Upper lobe of right lung (tissue), 1 donor: ENCODE results near the gene PRDM15. TPM values are rescaled to one million over a fixed set of nuclear protein-coding genes. Genes with fewer than 3 reads are reported as not detected.

Source experiments
- ATAC-seq: fragments of 200-7000 bp; cut with Tn5 transposase; one replicate; pipeline ENCODE4 v1.9.1; 2020; ENCODE audit warnings: mild to moderate bottlenecking, moderate library complexity
- DNase-seq: peaks from one replicate; pipeline ENCODE4 v3.0.0-alpha.2; 2020
- H3K27ac ChIP-seq: fragments of 200-600 bp; one replicate; pipeline ENCODE4 v1.8.0; 2022
- H3K27me3 ChIP-seq: fragments of 200-600 bp; one replicate; pipeline ENCODE4 v1.8.0; 2022; ENCODE audit warnings: mild to moderate bottlenecking
- H3K36me3 ChIP-seq: fragments of 200-600 bp; one replicate; pipeline ENCODE4 v1.8.0; 2022
- H3K4me1 ChIP-seq: fragments of 200-600 bp; one replicate; pipeline ENCODE4 v1.8.0; 2022
- H3K4me3 ChIP-seq: fragments of 200-600 bp; one replicate; pipeline ENCODE4 v1.8.0; 2022; ENCODE audit warnings: mild to moderate bottlenecking
- H3K9me3 ChIP-seq: fragments of 200-600 bp; one replicate; pipeline ENCODE4 v1.8.0; 2022
- intact Hi-C: fragments of 100-400 bp; cut with DNase I; formaldehyde crosslinking; loops from one replicate; pipeline ENCODE4 v1.11.0; 2022
- total RNA-seq: library from RNA; stranded (reverse); fragmentation: NEBNext Ultra II Directional; extraction: Animal tissue kit (Norgen Biotek cat#: 25700); gene quantifications from one replicate; pipeline ENCODE4 v1.2.1, GENCODE V29; 2021
- TF ChIP-seq, protein P1 (sequence below): fragments of 200-600 bp; IDR thresholded peaks from one replicate; pipeline ENCODE4 v1.8.0; 2022; ENCODE audit warnings: antibody characterized with exemption
- donor health status: DM: no; HTN: yes; CAD: no; lungs with severe emphysema.

PRDM15 gene
- total RNA-seq, 1 donor from 2014 or later: 7.4 TPM

DNA sequence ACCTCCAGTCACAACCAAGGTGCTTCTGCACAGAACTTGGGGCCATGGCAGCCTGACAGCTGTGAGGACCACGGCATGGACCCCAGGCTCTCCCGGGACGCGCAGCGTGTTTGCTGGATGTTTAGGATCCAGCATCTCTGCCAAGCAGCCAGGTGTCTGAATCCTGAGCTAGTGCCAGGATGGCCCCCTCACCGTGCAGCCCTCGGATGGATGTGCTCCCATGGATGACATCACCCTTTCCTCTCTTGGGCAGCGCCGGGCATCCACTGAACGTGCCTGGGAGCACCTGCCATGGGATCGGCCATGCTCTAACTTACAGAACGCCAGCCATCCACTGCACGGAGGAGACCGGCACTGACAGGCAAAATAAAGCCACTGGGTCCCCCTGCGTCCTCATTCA is 53.9 kb downstream of the PRDM15 start:
- TF ChIP-seq, protein P1, sequence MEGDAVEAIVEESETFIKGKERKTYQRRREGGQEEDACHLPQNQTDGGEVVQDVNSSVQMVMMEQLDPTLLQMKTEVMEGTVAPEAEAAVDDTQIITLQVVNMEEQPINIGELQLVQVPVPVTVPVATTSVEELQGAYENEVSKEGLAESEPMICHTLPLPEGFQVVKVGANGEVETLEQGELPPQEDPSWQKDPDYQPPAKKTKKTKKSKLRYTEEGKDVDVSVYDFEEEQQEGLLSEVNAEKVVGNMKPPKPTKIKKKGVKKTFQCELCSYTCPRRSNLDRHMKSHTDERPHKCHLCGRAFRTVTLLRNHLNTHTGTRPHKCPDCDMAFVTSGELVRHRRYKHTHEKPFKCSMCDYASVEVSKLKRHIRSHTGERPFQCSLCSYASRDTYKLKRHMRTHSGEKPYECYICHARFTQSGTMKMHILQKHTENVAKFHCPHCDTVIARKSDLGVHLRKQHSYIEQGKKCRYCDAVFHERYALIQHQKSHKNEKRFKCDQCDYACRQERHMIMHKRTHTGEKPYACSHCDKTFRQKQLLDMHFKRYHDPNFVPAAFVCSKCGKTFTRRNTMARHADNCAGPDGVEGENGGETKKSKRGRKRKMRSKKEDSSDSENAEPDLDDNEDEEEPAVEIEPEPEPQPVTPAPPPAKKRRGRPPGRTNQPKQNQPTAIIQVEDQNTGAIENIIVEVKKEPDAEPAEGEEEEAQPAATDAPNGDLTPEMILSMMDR: no peak
- Histone ChIP-seq H3K4me1 (no peaks in the 10 kb centered on the region), H3K27ac (no peak overlapping the region), H3K4me3 (no peak overlapping the region), H3K9me3 (no peaks in the 10 kb centered on the region), H3K27me3 (no peaks in the 10 kb centered on the region), H3K36me3 (peaks cover 10% of the 10 kb centered on the region)
- ATAC-seq: no peak
- intact Hi-C loops: no loop called here
- DNase-seq: no peak

DNA sequence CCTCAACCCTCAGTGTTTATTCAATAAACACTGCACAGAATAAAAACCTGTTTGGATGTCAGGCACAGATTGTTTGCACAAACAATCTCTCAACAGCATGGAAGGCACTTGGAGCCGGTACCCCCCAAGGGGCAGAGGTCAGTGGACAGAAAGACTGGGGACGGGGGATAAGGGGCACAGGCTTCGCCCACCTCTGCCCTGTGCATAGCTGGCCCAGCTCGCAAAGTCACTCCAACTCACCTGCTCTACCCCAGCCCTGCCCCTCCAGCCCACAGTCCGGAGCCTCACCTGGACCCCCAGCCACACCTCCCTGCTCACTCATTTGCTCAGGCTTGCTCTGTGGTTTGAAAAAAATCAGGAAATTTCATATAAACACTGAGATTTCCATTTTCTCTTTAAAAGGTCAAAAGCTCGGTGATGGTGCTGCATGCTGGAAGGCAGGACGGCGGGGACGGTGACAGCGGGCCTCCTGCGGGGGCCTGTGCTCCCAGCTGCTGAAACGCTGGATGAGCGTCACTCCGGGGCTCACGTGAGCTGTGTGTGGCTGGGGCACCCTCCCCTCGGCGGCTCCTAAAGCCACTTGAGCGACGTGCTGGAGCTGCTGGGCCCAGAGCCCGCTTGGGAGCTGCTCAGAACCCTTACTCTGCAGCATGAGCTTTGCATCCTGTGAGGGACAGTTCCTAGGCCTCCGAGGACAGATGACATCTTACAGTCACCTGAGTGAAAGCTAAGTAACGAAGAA is 54.5 kb downstream of the PRDM15 start:
- intact Hi-C loops: no loop called here
- no peaks in the 10 kb centered on the region for H3K4me1 ChIP-seq
- TF ChIP-seq, protein P1: no peak
- no peaks in the 10 kb centered on the region for H3K9me3 ChIP-seq
- no peak for ATAC-seq
- H3K36me3 ChIP-seq: peaks cover 10% of the 10 kb centered on the region
- H3K27ac ChIP-seq: no peak overlapping the region
- peak; percentile 34 for DNase-seq
- H3K4me3 ChIP-seq: no peak overlapping the region
- no peaks in the 10 kb centered on the region for H3K27me3 ChIP-seq

DNA sequence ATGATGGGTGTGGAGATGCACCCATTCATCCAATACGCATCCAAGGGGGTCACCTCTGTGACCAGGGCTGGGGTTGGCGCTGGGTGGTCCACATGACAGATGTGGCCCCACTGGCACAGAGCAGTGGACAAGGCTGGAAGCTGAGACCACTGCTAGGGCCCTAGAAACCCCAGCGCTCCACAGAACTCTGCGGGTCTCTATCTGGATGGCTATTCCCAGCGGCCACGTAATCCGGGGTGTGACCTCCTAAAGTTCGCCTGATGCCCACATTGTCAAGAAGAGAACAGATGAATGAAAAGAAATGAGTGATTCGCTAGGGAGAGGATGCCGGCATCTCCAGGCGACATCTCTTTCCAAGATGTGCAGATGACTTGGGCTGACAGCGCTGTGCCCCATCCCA is 55.2 kb downstream of the PRDM15 start:
- no peak for ATAC-seq
- Histone ChIP-seq H3K27me3 (no peaks in the 10 kb centered on the region), H3K4me3 (no peak overlapping the region), H3K9me3 (no peaks in the 10 kb centered on the region), H3K4me1 (no peaks in the 10 kb centered on the region), H3K36me3 (peaks cover 10% of the 10 kb centered on the region), H3K27ac (no peak overlapping the region)
- peak; percentile 46 for DNase-seq
- intact Hi-C loops: no loop called here
- TF ChIP-seq, protein P1: no peak

DNA sequence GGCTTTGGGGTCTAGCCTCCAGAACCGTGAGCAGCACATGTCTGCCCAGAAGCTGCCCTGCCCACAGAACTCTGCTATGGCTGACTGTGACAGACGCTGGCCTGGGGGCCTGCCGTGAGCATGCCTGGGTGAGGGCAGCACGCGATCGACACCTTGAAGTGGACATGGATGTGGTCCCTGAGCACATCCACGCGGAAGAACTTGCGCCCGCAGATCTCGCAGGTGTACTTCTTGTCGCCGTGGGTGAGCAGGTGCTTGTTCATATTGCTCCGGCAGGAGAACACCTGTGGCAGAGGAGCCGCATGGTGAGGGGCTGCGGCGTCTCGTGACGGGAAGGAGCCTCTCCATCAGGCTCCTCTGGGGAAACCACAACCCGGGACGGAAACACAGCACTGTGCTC is 56.0 kb downstream of the PRDM15 start:
- H3K4me1 ChIP-seq: no peaks in the 10 kb centered on the region
- H3K4me3 ChIP-seq: no peak overlapping the region
- H3K27ac ChIP-seq: no peak overlapping the region
- no peak for ATAC-seq
- H3K36me3 ChIP-seq: peaks cover 10% of the 10 kb centered on the region
- TF ChIP-seq, protein P1: no peak
- no peaks in the 10 kb centered on the region for H3K9me3 ChIP-seq
- intact Hi-C loops: no loop called here
- DNase-seq: peak; percentile 54
- no peaks in the 10 kb centered on the region for H3K27me3 ChIP-seq

DNA sequence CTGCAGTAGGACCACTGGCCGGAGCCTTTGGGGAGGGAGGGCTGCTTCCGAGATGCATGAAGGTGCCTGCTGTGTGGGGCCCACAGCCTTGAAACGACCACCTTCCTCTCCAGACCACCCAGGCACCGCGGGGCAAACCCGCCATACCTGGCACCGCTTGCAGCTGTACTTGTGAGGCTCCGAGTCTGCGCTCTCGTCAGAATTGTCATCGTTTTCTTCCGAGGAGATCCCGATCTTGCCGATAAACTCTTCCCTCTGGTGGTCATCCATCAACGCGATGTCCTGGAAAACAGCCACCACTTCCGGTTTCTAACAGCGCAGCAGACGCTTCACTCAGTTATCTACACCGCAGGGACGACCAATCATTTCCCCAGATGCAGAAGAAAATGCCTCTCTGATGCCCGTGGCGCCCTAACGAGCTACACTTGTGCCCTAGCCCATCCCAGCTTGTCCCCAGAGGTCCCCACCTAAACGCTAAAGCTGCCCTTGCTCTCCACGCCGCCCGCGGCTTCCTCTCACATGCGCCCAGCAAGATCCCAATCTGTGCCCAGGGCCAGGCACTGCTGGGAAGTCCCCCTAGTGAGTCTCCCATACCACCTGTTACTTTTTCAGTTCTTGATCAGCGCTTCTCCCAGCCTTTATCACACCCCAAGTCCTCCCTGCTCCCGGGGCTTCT is 57.2 kb downstream of the PRDM15 start:
- Histone ChIP-seq H3K4me1 (peaks cover 2% of the 10 kb centered on the region), H3K36me3 (peaks cover under 1% of the 10 kb centered on the region), H3K27me3 (no peaks in the 10 kb centered on the region), H3K27ac (no peak overlapping the region), H3K4me3 (no peak overlapping the region), H3K9me3 (no peaks in the 10 kb centered on the region)
- ATAC-seq (no peak), DNase-seq (no peak)
- intact Hi-C loops: no loop called here
- TF ChIP-seq, protein P1: no peak
